AG10803 (cell line): ENCODE data around the gene SFR1.
A peak's percentile ranks its signal among the peaks of the same experiment; 100 is the strongest.

ENCODE experiments used
- DNase-seq: peaks from one replicate; pipeline ENCODE4 v3.0.0; 2010; ENCODE audit warnings: low read depth
- H3K4me3 ChIP-seq: 2 replicates; pipeline ENCODE4 v1.5.1; 2011; ENCODE audit warnings: mild to moderate bottlenecking, low read length, control low read depth
- TF ChIP-seq, protein P1 (sequence below): conservative IDR thresholded peaks from 2 replicates; pipeline ENCODE4 v1.5.1; 2011; ENCODE audit warnings: mild to moderate bottlenecking, low read length, control low read depth, inconsistent platforms

Gene SFR1

DNA sequence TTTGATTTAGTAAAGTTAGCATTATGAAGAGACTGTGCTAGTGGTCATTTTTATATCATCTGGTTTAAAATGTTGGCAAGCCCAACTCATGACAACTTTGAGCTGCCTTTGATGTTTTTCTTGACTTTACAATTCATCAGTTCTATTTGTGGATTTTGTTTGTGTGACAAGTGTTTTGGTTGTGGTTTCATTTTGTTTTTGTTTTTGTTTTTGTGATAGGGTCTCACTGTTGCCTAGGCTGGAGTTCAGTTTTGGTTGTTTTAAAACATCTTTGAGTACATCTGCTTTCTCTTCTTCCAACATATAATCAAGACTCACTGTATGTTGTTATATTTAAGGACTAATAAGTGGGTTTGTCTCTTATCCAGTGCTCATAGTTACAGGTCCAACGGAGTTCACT lies 17.6 kb upstream of the SFR1 start:
- TF ChIP-seq, protein P1, sequence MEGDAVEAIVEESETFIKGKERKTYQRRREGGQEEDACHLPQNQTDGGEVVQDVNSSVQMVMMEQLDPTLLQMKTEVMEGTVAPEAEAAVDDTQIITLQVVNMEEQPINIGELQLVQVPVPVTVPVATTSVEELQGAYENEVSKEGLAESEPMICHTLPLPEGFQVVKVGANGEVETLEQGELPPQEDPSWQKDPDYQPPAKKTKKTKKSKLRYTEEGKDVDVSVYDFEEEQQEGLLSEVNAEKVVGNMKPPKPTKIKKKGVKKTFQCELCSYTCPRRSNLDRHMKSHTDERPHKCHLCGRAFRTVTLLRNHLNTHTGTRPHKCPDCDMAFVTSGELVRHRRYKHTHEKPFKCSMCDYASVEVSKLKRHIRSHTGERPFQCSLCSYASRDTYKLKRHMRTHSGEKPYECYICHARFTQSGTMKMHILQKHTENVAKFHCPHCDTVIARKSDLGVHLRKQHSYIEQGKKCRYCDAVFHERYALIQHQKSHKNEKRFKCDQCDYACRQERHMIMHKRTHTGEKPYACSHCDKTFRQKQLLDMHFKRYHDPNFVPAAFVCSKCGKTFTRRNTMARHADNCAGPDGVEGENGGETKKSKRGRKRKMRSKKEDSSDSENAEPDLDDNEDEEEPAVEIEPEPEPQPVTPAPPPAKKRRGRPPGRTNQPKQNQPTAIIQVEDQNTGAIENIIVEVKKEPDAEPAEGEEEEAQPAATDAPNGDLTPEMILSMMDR = no peak
- no peak for DNase-seq

DNA sequence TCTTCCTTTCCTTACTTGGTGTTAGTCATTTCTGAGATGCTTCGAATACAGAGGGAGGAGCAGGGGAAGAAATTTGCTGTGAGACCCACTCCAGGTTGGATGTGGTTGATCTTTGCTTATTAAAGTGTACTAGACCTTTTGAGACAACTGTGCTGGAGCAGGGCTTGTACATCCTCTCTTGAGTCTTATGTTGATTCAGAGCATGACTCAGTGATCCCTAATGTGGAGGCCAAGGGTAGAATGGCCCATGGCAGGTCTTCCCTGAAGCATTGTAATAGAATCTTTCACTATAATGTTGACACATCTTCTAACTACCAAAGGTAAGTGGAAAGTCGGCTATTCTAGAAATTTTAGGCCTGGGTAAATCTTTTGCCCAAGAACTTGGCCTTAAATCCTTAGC lies 17.0 kb upstream of the SFR1 start:
- H3K4me3 ChIP-seq = no peak overlapping the region
- no peak for DNase-seq
- TF ChIP-seq, protein P1 = no peak

More for the DNA sequence above, 17.6 kb upstream of the SFR1 start:
- H3K4me3 ChIP-seq = no peak overlapping the region

DNA sequence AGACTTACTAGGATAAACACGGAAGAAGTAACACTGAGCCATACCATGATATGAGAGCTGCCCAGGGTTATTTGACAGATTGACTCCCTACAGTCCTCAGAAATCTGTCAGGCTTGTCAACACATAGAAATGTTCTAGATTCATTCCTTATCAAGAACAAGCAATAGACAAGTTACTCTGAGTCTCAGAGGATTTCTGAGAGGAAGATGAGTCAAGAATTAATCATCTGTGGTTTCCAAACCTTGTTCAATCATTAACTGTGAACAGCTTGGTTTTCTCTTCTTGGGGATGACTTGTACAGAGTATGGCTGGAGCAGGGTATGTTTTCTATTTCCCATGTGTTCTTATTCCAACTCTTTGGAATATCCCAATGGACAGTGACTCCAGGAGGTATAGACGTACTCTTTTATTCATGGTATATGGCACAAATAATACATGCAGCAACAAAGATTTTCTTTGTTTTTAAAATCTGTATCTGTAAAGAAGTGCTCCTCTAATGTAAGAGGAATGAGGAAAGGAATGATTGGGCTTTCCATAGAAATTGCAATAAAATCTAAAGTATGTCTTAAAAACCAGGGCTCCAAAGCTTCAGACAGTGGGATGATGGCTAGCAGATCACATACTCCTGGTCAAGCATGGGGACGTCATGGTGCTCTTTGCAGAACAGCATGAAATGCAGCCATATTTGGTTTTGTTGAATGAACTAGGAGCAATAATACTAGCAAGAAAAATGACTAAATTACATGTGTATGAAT lies 11.9 kb upstream of the SFR1 start:
- peak; percentile 86 for DNase-seq
- H3K4me3 ChIP-seq = no peak overlapping the region
- TF ChIP-seq, protein P1 = no peak

DNA sequence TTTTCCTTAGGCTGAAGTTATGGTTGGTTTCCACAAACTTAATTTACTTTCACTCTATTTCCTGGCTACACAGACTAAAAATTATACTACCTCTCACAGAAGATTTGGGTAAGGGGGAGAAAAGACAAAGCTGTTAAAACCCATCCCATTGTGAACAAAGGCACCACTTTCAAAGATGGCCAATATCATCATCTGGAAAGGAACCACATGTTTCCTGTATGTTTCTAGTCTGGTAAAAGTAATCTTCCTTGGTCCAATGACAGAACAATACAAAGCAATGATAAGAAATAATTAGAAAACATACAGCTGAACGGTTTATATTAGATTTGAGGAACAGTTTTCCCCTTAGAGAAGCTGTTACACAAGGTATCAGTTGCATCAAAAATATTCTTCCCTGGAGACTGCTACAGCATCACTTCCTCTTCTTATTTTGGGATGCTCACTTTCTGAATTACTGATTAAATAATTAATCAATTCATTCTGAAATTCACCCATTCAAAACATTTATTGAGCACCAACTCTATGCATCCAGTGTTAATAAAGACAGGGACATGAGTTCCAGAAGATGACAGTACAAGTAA lies 8.5 kb upstream of the SFR1 start:
- no peak for DNase-seq
- TF ChIP-seq, protein P1 = no peak
- H3K4me3 ChIP-seq = no peak overlapping the region

DNA sequence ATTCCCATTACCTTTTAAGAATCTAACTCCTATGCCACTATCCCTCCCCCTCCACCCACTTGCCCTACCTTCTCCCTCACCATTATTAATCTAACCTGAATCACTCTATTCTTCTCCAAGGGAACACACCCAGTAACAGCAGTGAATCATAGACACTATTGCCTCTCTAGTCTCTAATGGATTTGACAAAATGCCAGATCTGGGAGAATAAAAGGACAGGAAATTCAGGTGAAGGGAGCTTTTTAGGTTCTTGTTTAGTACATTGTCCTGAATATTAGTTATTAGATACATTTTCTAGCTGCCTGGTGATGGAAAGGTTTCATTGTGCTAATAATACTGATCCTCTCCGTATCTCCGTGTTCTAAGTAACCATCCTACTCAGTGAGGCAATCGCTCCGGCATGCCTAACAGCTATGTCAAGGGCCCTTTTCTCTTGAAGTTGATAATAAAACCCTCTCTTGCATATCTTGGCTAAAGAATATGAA lies 4.1 kb upstream of the SFR1 start:
- DNase-seq = no peak
- TF ChIP-seq, protein P1 = no peak
- H3K4me3 ChIP-seq = no peak overlapping the region

DNA sequence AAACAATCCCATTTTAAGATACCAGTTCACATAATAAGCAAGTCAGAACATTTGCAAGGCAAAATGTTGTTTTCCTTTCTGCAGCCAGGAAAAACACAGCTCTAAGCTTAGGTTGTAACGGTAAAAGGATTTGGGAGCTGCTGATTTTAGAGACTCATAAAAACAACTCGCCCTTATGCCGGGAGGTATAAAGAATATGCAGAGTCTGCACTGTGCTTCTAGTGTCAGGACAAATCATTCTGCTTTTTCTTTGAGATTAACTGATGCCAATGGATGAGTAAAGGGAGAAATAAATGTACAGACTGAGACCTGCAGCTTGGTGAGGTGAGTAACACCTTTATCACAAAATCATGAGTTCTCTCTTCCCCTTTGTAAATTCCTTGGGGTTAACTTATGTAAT lies 2.0 kb upstream of the SFR1 start:
- no peak for DNase-seq
- TF ChIP-seq, protein P1 = no peak
- no peak overlapping the region for H3K4me3 ChIP-seq

DNA sequence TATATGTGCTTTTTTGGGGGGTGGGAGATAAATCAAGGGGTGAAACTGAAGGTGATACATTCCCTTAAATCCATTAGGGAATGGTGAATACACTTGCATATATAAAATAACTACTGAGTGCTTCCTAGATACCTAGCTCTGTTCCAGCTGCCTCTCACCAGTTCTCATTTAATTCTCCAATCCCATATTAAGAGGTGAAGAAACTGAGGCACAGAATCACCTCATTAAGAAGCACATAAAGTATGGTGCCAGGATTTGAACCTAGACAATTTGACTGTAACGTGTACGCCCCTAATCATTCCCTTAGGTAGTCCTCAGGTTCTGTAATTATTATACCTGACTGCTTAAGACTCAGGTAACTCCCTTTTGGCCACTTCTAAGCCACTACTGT lies 1.5 kb upstream of the SFR1 start:
- no peak for DNase-seq
- peak overlapping the region; percentile 87 for H3K4me3 ChIP-seq
- TF ChIP-seq, protein P1 = no peak
